Ishikawa (cell line): ENCODE data around the gene RNF217.

Source experiments
- CEBPB ChIP-seq: IDR thresholded peaks from 2 replicates; pipeline ENCODE4 v1.6.1; 2012
- CREB1 ChIP-seq: IDR thresholded peaks from 2 replicates; pipeline ENCODE4 v1.6.1; 2012; ENCODE audit warnings: low read depth
- EGR1 ChIP-seq: IDR thresholded peaks from 2 replicates; pipeline ENCODE4 v1.6.1; 2012
- EP300 ChIP-seq: IDR thresholded peaks from 2 replicates; pipeline ENCODE4 v1.6.1; 2012; ENCODE audit warnings: borderline replicate concordance
- FOXM1 ChIP-seq: IDR thresholded peaks from 2 replicates; pipeline ENCODE4 v1.6.1; 2012; ENCODE audit warnings: low read depth, borderline replicate concordance
- NFIC ChIP-seq: IDR thresholded peaks from 2 replicates; pipeline ENCODE4 v1.6.1; 2012
- RAD21 ChIP-seq: IDR thresholded peaks from 2 replicates; pipeline ENCODE4 v1.6.1; 2012; ENCODE audit warnings: low read depth
- REST ChIP-seq: IDR thresholded peaks from 2 replicates; pipeline ENCODE4 v1.6.1; 2012; ENCODE audit warnings: low read depth, mild to moderate bottlenecking
- TAF1 ChIP-seq: IDR thresholded peaks from 2 replicates; pipeline ENCODE4 v1.6.1; 2012; ENCODE audit warnings: low read depth, mild to moderate bottlenecking
- TCF12 ChIP-seq: IDR thresholded peaks from 2 replicates; pipeline ENCODE4 v1.6.1; 2012; ENCODE audit warnings: low read depth
- TEAD4 ChIP-seq: IDR thresholded peaks from 2 replicates; pipeline ENCODE4 v1.6.1; 2012
- USF1 ChIP-seq: IDR thresholded peaks from 2 replicates; pipeline ENCODE4 v1.6.1; 2012
- YY1 ChIP-seq: IDR thresholded peaks from 2 replicates; pipeline ENCODE4 v1.6.1; 2012; ENCODE audit warnings: low read depth
- ZBTB7A ChIP-seq: IDR thresholded peaks from 2 replicates; pipeline ENCODE4 v1.6.1; 2012; ENCODE audit warnings: low read depth
- TF ChIP-seq, protein P1 (sequence below): IDR thresholded peaks from 2 replicates; pipeline ENCODE4 v1.6.1; 2012

Gene RNF217

DNA sequence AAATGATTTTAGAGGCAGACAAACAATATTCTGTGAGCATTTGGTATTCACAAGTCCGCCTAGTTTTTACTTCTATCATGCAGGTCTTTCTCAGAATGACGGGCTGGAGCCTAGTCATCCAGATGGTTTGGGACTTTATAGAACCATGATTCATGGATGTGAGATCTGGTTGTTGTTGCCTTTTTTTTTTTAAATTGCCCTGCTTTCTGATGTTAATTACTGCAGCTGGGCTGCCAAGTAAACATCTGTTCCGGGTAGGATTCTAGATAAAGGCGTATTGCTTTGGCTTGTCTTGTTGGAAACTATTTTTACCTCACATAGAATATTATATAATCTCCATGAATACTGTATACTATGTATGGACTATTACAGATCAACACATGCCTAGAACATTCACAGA is 58.1 kb downstream of the RNF217 start:
- no peak for TF ChIP-seq NFIC
- TF ChIP-seq REST: no peak
- TF ChIP-seq TCF12: no peak
- TF ChIP-seq YY1: no peak
- TF ChIP-seq RAD21: no peak
- TF ChIP-seq EP300: no peak
- no peak for TF ChIP-seq FOXM1
- no peak for TF ChIP-seq CREB1
- no peak for TF ChIP-seq TAF1
- no peak for TF ChIP-seq EGR1

DNA sequence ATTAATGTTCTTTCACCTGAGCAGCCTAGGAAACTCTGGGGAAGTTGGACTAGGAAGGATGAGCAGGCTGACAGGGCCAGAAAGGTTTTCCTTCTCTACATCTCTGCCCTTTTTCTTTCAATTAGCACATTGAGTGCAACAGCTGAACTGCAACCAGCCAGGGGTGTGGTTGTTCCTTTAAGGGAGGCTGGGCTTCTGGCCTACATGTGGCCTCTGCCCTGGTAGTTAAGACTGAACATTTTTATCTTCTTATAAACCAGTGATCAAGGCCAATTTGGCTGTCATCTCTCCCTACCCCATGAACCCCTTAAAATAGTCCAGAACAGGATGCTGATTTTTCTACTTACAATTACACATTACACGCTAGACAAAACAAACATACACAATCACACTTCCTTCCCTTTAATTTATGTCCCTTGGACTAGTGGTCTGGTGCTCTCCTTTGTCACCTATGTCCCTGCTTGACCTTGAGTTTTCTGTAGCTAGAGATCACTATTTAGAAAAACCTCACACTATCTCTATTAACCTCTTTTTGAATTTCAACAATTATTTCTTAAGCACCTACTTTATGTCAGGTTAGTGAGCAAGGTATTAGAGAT is 60.3 kb downstream of the RNF217 start:
- no peak for TF ChIP-seq TAF1
- TF ChIP-seq RAD21: no peak
- TF ChIP-seq CEBPB: no peak
- no peak for TF ChIP-seq EP300
- TF ChIP-seq, protein P1, sequence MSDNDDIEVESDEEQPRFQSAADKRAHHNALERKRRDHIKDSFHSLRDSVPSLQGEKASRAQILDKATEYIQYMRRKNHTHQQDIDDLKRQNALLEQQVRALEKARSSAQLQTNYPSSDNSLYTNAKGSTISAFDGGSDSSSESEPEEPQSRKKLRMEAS: no peak
- no peak for TF ChIP-seq REST
- TF ChIP-seq YY1: no peak
- no peak for TF ChIP-seq TCF12
- TF ChIP-seq FOXM1: no peak
- no peak for TF ChIP-seq NFIC
- TF ChIP-seq USF1: no peak
- no peak for TF ChIP-seq ZBTB7A
- no peak for TF ChIP-seq EGR1
- TF ChIP-seq TEAD4: no peak
- no peak for TF ChIP-seq CREB1

DNA sequence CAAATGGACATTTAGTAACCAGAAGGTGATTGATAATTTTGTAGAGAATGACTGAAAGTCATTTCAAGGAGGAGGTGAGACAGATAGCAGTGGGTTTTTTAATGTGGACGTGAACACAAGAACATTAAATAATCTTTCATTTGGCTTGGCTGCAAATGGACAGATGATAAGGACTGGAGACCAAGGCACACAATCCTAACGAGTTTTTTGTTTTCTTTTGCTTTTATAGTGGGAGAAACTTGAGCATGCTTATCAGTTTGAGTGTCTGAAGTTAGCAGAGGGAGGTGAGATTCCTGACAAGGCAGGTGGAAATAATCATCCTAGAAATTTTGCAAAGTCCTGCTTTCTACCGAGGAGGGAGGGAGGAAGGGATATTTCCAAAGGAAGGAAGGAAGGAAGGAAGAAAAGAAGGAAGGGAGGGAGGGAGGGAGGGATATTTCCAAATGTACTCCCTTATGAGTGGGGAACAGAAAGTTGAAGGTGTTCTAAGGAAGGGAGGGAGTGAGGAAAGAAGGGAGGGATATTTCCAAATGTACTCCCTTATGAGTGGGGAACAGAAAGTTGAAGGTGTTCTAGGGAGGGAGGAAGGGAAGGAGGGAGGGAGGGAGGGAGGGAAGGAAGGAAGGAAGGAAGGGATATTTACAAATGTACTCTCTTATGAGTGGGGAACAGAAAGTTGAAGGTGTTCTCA is 63.1 kb downstream of the RNF217 start:
- TF ChIP-seq FOXM1: no peak
- TF ChIP-seq, protein P1: no peak
- TF ChIP-seq REST: no peak
- TF ChIP-seq ZBTB7A: no peak
- no peak for TF ChIP-seq CREB1
- TF ChIP-seq USF1: no peak
- no peak for TF ChIP-seq EP300
- TF ChIP-seq NFIC: no peak
- no peak for TF ChIP-seq CEBPB
- TF ChIP-seq TAF1: no peak
- no peak for TF ChIP-seq TCF12
- no peak for TF ChIP-seq YY1
- TF ChIP-seq EGR1: no peak
- TF ChIP-seq RAD21: no peak
- TF ChIP-seq TEAD4: no peak

DNA sequence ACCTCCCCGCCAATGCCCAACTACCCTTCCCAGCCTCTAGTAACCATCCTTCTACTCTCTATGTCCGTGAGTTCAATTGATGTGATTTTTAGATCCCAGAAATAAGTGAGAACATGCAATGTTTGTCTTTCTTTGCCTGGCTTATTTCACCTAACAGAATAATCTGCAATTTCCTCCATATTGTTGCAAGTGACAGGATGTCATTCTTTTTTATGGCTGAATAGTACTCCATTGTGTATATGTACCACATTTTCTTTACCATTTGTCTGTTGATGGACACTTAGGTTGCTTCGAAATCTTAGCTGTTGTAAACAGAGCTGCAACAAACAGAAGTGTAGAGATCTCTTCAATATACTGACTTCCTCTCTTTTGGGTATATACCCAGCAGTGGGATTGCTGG is 65.0 kb downstream of the RNF217 start:
- TF ChIP-seq CEBPB: no peak
- TF ChIP-seq USF1: no peak
- no peak for TF ChIP-seq NFIC
- TF ChIP-seq EGR1: no peak
- no peak for TF ChIP-seq TAF1
- TF ChIP-seq CREB1: no peak
- TF ChIP-seq, protein P1: no peak
- no peak for TF ChIP-seq TCF12
- TF ChIP-seq FOXM1: no peak
- no peak for TF ChIP-seq REST
- TF ChIP-seq ZBTB7A: no peak
- TF ChIP-seq RAD21: no peak
- TF ChIP-seq YY1: no peak
- TF ChIP-seq TEAD4: no peak
- no peak for TF ChIP-seq EP300
